ENCODE measurements around the gene MAPKAPK2. TPM values are rescaled to one million over a fixed set of nuclear protein-coding genes. Genes with fewer than 3 reads are reported as not detected.

MAPKAPK2 gene
- total RNA-seq, 1 experiment from 2014 or later = 51.1 TPM

GRCh38 chr1:206672844-206673758 is 11.6 kb upstream of the MAPKAPK2 start:
- Histone ChIP-seq H3K9me2 (ENCODE audit: insufficient read depth) (no peaks in the 10 kb centered on the region), H3K36me3 (ENCODE audit: control insufficient read depth in 1 of 2, insufficient read depth in 2 of 2, low read length in 2 of 2) (no peaks in the 10 kb centered on the region), H3K4me3 (replicated peaks in 1 of 2; ENCODE audit: low read depth in 1 of 2, low read length in 2 of 2) (no peak overlapping the region), H4K20me1 (ENCODE audit: insufficient read depth) (no peaks in the 10 kb centered on the region), H3K27me3 (ENCODE audit: insufficient read depth, low read length) (no peaks in the 10 kb centered on the region), H3K27ac (ENCODE audit: low read depth, low read length) (no peak overlapping the region), H2AFZ (ENCODE audit: low read depth, low read length, poor library complexity, severe bottlenecking) (no peak overlapping the region), H3K9ac (ENCODE audit: low read length) (no peak overlapping the region), H3K79me2 (ENCODE audit: insufficient read depth, low read length) (no peaks in the 10 kb centered on the region), H3K4me2 (ENCODE audit: low read length) (no peak overlapping the region), H3K4me1 (ENCODE audit: control insufficient read depth in 1 of 2, insufficient read depth in 2 of 2, low read length in 2 of 2) (peaks cover 0 to 3% of the 10 kb centered on the region in 2 experiments; a peak in 1 of 4 replicates), H3K9me3 (ENCODE audit: control insufficient read depth in 1 of 2, insufficient read depth in 1 of 2, low read depth in 1 of 2, low read length in 2 of 2) (no peaks in the 10 kb centered on the region)
- ATAC-seq (no peak), DNase-seq (ENCODE audit: low read depth, low spot score) (no peak)
- ChIA-PET RAD21 (ENCODE audit: low non-redundant PET in 1 of 2, low total read pairs in 2 of 2, uncharacterized antibody in 2 of 2, unreplicated experiment in 2 of 2) (no interaction called here), POLR2A (no interaction called here), CTCF (interaction anchor here (0.8 to 3.4 kb wide), 4 partner anchors 9 to 42 kb away, joined by 3 to 21 read pairs (median 4); partner anchors contain the start of gene DYRK3)
- BruUV-seq (replicated peaks) = no TSS peak
- intact Hi-C loops (cut with micrococcal nuclease) = no loop called here
- no peak for TF ChIP-seq CTCF (IDR thresholded peaks at IDR 0.05 in 2 of 3, conservative IDR thresholded peaks at IDR 0.05 in 1 of 3; ENCODE audit: borderline replicate concordance in 1 of 3, insufficient read depth in 1 of 3, low read depth in 2 of 3, low read length in 2 of 3)
- TF ChIP-seq ATF3 (IDR thresholded peaks at IDR 0.05) = no peak
- TF ChIP-seq SRF (IDR thresholded peaks at IDR 0.05; ENCODE audit: low read depth) = no peak
- no peak for TF ChIP-seq YY1 (IDR thresholded peaks at IDR 0.05; ENCODE audit: extremely low read depth, insufficient replicate concordance, low read depth, low read length)
- no peak for TF ChIP-seq ZNF274 (IDR thresholded peaks at IDR 0.05; ENCODE audit: low read depth, low read length)
- TF ChIP-seq POLR2A (IDR thresholded peaks at IDR 0.05; ENCODE audit: borderline replicate concordance, extremely low read depth, insufficient read depth, insufficient read length) = no peak
- no peak for TF ChIP-seq SIN3A (IDR thresholded peaks at IDR 0.05; ENCODE audit: low read depth)
- no peak for TF ChIP-seq CEBPB (IDR thresholded peaks at IDR 0.05; ENCODE audit: low read depth)
- TF ChIP-seq POLR2AphosphoS5 (IDR thresholded peaks at IDR 0.05; ENCODE audit: low read depth, low read length) = no peak
- TF ChIP-seq SP1 (IDR thresholded peaks at IDR 0.05; ENCODE audit: low read depth) = no peak
- TF ChIP-seq ELF1 (IDR thresholded peaks at IDR 0.05; ENCODE audit: borderline replicate concordance, low read depth) = no peak
- TF ChIP-seq MAX (IDR thresholded peaks at IDR 0.05) = no peak
- TF ChIP-seq EZH2 (IDR thresholded peaks at IDR 0.05) = no peak
- no peak for TF ChIP-seq TCF7L2 (IDR thresholded peaks at IDR 0.05; ENCODE audit: borderline replicate concordance, extremely low read depth, insufficient read depth, insufficient read length)
- TF ChIP-seq CBX3 (IDR thresholded peaks at IDR 0.05; ENCODE audit: low read depth) = no peak
- TF ChIP-seq FOSL1 (IDR thresholded peaks at IDR 0.05; ENCODE audit: low read depth) = no peak
- no peak for TF ChIP-seq EZH2phosphoT487 (IDR thresholded peaks at IDR 0.05; ENCODE audit: borderline replicate concordance)
